Left lung (tissue), 14 donors: ENCODE data around the gene CHRNA5. TPM values are rescaled to one million over a fixed set of nuclear protein-coding genes. Genes with fewer than 3 reads are reported as not detected.
"Not testable (repeated sequence)": the region's sequence is repeated elsewhere in the genome, so short reads cannot be mapped to it uniquely, and the experiment has no call there.

Experiments
- ATAC-seq: fragments of 200-7000 bp; cut with Tn5 transposase; one replicate; pipeline ENCODE4 v1.9.1; 2020; ENCODE audit warnings: moderate library complexity
- DNase-seq, 4 donors: peaks; one replicate each; pipeline ENCODE4 v3.0.0-alpha.2; 2013 to 2020
- H3K27ac ChIP-seq, 2 donors: fragments of 200-600 bp; sonication (generic) in 1 of 2; one replicate each; pipeline versions ENCODE4 v1.5.0 to v1.8.0; 2020 to 2021
- H3K27me3 ChIP-seq, 2 donors: fragments of 200-600 bp; sonication (generic) in 1 of 2; one replicate each; pipeline versions ENCODE4 v1.5.0 to v1.8.0; 2020 to 2021
- H3K36me3 ChIP-seq, 2 donors: fragments of 200-600 bp; sonication (generic) in 1 of 2; one replicate each; pipeline versions ENCODE4 v1.5.0 to v1.8.0; 2020 to 2021
- H3K4me1 ChIP-seq, 2 donors: fragments of 200-600 bp; one replicate each; pipeline ENCODE4 v1.8.0; 2021
- H3K4me3 ChIP-seq, 2 donors: fragments of 200-600 bp; sonication (generic) in 1 of 2; one replicate each; pipeline versions ENCODE4 v1.5.0 to v1.8.0; 2020 to 2021; ENCODE audit warnings: mild to moderate bottlenecking in 1 of 2
- H3K9me3 ChIP-seq, 2 donors: fragments of 200-600 bp; sonication (generic) in 1 of 2; one replicate each; pipeline versions ENCODE4 v1.5.0 to v1.8.0; 2020 to 2021
- intact Hi-C, 2 donors: fragments of 100-400 bp; cut with DNase I; formaldehyde crosslinking; loops; one replicate each; pipeline versions ENCODE4 v1.11.2 to v1.14.2; 2022
- long read RNA-seq, 12 donors: library from polyadenylated mRNA in 2 of 12; unstranded in 2 of 12; transcript quantifications; one replicate each; pipeline ENCODE4 v2.0.0 and lab custom pipeline, GENCODE V29; 2019 to 2026
- polyA plus RNA-seq, 6 donors: library from polyadenylated mRNA; unstranded; fragments of 120-200 nt; gene quantifications; one replicate each; pipeline ENCODE4 v1.2.1, GENCODE V29; 2013; ENCODE audit not compliant: insufficient read length in 6 of 6
- total RNA-seq, 2 donors: library from RNA; stranded (reverse); fragmentation: NEBNext Ultra II Directional; extraction: Animal tissue kit (Norgen Biotek cat#: 25700); gene quantifications; one replicate each; pipeline ENCODE4 v1.2.1, GENCODE V29; 2021
- TF ChIP-seq, protein P1 (sequence below), 2 donors: fragments of 200-600 bp; sonication (generic) in 1 of 2; IDR thresholded peaks; one replicate each; pipeline versions ENCODE4 v1.5.0 to v1.8.0; 2021; ENCODE audit warnings: antibody characterized with exemption in 2 of 2
- donor health status: DM: no; HTN: yes; CAD: no.
- donor health status: DM: no; HTN: no; CAD: no.

Gene CHRNA5
- total RNA-seq (1 to 10 TPM; 1.3 to 2.5 TPM), polyA plus RNA-seq (1 to 10 TPM; 1.1 to 2.7 (median 1.9) TPM)
- long read RNA-seq, donor 1: 0 reads
- long read RNA-seq, donor 2: 0 reads
- long read RNA-seq, donor 3: 0 reads
- long read RNA-seq, donor 4: 0 reads
- long read RNA-seq, donor 5: 0 reads
- long read RNA-seq, donor 6: 0 reads
- long read RNA-seq, donor 7: 0 reads
- long read RNA-seq, donor 8: 0 reads
- long read RNA-seq, donor 9: 0 reads
- long read RNA-seq, donor 10: 0 reads
- long read RNA-seq, donor 11: 0 reads
- long read RNA-seq, donor 12: 0 reads

DNA sequence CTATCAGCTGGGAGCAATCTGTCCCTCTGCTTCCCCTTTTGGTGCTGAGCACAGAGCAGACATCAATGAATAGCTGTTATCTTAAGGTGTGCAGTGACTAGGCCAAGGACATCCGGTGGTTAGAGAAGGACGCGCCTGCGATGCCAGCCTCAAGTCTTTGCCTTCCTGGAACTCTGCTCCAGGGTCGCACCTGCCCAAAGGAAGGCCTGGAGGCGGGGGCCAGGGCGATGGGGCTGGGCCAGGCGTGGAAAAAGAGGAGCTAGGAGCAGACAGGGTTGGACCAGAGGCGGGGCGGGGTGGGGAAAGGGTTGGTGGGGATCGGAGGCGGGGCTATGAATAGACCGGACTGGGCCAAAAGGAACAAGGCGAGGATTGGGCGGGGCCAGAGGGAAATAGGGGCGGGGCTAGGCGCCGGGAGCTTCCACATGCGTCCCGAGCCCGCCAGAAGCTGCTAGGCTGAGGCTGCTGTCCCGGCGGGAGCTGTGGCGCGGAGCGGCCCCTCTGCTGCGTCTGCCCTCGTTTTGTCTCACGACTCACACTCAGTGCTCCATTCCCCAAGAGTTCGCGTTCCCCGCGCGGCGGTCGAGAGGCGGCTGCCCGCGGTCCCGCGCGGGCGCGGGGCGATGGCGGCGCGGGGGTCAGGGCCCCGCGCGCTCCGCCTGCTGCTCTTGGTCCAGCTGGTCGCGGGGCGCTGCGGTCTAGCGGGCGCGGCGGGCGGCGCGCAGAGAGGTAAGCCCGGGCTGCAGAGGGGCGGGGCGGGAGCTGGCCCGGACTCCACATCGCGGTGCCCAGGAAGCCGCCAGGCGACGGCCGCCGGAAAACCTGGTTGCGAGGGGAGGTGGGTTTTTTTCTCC, at the start of gene CHRNA5:
Gene CHRNA5, plus strand, starts transcription at position 424 of the 854 bp plus-strand sequence. Its CDS starts 200 bp downstream, at position 624.
- H3K4me1 ChIP-seq: peaks cover 6 to 18% of the 10 kb centered on the region in 2 donors
- no peaks in the 10 kb centered on the region for H3K36me3 ChIP-seq
- H3K27ac ChIP-seq: no peak within 1 kb of the TSS
- peaks cover 8 to 56% of the 10 kb centered on the region in 2 donors for H3K27me3 ChIP-seq
- H3K9me3 ChIP-seq: no peaks in the 10 kb centered on the region
- peak; percentile 70 to 94 (median 88) for DNase-seq
- intact Hi-C loops: no loop called here
- TF ChIP-seq, protein P1, sequence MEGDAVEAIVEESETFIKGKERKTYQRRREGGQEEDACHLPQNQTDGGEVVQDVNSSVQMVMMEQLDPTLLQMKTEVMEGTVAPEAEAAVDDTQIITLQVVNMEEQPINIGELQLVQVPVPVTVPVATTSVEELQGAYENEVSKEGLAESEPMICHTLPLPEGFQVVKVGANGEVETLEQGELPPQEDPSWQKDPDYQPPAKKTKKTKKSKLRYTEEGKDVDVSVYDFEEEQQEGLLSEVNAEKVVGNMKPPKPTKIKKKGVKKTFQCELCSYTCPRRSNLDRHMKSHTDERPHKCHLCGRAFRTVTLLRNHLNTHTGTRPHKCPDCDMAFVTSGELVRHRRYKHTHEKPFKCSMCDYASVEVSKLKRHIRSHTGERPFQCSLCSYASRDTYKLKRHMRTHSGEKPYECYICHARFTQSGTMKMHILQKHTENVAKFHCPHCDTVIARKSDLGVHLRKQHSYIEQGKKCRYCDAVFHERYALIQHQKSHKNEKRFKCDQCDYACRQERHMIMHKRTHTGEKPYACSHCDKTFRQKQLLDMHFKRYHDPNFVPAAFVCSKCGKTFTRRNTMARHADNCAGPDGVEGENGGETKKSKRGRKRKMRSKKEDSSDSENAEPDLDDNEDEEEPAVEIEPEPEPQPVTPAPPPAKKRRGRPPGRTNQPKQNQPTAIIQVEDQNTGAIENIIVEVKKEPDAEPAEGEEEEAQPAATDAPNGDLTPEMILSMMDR (IDR thresholded peaks at IDR 0.05): no peak
- peak; percentile 98 for ATAC-seq
- H3K4me3 ChIP-seq: peak within 1 kb of the TSS; percentile 44 to 51

DNA sequence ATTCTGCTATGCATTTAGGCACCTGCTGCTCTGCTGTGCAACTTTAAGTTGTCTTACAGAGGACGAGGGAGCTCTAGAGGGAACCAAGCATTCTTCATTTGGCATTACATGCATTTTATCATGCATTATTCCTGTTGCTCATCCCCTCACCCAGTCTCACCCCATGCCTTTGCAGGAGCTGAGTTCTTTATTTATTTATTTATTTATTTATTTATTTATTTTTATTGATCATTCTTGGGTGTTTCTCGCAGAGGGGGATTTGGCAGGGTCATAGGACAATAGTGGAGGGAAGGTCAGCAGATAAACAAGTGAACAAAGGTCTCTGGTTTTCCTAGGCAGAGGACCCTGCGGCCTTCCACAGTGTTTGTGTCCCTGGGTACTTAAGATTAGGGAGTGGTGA, 45.3 kb upstream of the CHRNA5 start:
- intact Hi-C loops, H3K4me1 ChIP-seq, H3K9me3 ChIP-seq, H3K27me3 ChIP-seq, DNase-seq, H3K27ac ChIP-seq, H3K4me3 ChIP-seq, H3K36me3 ChIP-seq, ATAC-seq: not testable (repeated sequence)

DNA sequence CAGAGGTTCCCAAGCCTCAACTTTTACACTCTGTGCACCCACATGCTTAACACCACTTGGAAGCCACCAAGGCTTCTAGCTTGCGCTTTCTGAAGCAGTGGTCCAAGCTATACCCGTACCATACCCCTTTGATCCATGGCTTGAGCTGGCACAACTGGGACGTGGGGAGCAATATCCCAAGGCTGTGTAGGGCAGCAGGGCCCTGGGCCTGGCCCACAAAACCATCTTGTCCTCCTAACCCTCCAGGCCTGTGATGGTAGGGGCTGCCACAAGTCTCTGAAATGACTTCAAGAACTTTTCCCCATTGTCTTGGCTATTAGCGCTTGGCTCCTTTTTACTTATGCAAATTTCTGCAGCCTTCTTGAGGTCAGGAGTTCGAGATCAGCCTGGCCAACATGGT, 41.1 kb upstream of the CHRNA5 start:
- TF ChIP-seq, protein P1 (IDR thresholded peaks at IDR 0.05): no peak
- no peaks in the 10 kb centered on the region for H3K27me3 ChIP-seq
- H3K36me3 ChIP-seq: no peaks in the 10 kb centered on the region
- ATAC-seq (no peak), DNase-seq (no peak)
- no peaks in the 10 kb centered on the region for H3K4me1 ChIP-seq
- intact Hi-C loops: no loop called here
- no peak overlapping the region for H3K27ac ChIP-seq
- H3K9me3 ChIP-seq: no peaks in the 10 kb centered on the region
- no peak overlapping the region for H3K4me3 ChIP-seq

DNA sequence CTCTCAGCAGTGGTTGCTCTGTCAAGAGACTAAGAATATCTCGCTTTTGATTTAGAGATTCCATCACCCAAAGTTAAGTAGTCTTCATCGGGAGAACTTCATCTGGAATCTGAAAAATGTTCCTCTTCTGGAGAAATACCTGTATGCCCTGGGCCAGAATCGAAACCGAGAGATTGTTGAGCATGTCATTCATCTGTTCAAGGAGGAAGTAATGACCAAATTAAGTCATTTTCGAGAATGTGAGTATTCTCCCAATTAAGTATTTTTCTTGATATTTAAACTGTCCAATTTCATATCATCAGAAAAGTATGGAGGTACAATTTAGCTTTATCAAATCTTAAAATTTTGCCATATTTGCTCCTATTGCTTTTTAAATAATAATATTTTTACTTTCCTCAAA, 38.0 kb upstream of the CHRNA5 start:
- TF ChIP-seq, protein P1 (IDR thresholded peaks at IDR 0.05): no peak
- no peaks in the 10 kb centered on the region for H3K4me1 ChIP-seq
- H3K27me3 ChIP-seq: no peaks in the 10 kb centered on the region
- no peaks in the 10 kb centered on the region for H3K9me3 ChIP-seq
- H3K27ac ChIP-seq: no peak overlapping the region
- DNase-seq (no peak), ATAC-seq (no peak)
- intact Hi-C loops: no loop called here
- no peak overlapping the region for H3K4me3 ChIP-seq
- no peaks in the 10 kb centered on the region for H3K36me3 ChIP-seq

DNA sequence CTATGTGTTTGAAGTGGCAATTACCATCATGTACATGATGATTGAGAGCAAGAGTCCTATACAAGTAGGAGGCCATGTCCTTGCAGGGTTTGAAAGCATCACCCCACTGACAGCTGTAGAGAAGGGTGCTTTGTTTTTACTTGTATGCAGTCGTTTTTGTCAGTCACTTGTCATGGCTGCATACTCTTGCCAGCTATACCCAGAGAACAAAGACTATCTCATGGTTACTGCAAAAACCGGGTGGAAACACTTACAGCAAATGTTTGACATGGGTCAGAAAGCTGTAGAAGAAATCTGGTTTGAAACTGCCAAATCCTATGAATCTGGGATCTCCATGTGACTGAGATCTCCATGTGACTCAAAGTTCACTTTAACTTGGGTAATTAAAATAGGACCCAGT, 32.0 kb upstream of the CHRNA5 start:
- H3K4me1 ChIP-seq: no peaks in the 10 kb centered on the region
- no peaks in the 10 kb centered on the region for H3K27me3 ChIP-seq
- TF ChIP-seq, protein P1 (IDR thresholded peaks at IDR 0.05): no peak
- no peaks in the 10 kb centered on the region for H3K9me3 ChIP-seq
- H3K36me3 ChIP-seq: no peaks in the 10 kb centered on the region
- no peak overlapping the region for H3K27ac ChIP-seq
- H3K4me3 ChIP-seq: no peak overlapping the region
- intact Hi-C loops: no loop called here
- ATAC-seq (no peak), DNase-seq (no peak)
